Measurements from ENCODE around the gene PSMB10.

PSMB10 gene

DNA sequence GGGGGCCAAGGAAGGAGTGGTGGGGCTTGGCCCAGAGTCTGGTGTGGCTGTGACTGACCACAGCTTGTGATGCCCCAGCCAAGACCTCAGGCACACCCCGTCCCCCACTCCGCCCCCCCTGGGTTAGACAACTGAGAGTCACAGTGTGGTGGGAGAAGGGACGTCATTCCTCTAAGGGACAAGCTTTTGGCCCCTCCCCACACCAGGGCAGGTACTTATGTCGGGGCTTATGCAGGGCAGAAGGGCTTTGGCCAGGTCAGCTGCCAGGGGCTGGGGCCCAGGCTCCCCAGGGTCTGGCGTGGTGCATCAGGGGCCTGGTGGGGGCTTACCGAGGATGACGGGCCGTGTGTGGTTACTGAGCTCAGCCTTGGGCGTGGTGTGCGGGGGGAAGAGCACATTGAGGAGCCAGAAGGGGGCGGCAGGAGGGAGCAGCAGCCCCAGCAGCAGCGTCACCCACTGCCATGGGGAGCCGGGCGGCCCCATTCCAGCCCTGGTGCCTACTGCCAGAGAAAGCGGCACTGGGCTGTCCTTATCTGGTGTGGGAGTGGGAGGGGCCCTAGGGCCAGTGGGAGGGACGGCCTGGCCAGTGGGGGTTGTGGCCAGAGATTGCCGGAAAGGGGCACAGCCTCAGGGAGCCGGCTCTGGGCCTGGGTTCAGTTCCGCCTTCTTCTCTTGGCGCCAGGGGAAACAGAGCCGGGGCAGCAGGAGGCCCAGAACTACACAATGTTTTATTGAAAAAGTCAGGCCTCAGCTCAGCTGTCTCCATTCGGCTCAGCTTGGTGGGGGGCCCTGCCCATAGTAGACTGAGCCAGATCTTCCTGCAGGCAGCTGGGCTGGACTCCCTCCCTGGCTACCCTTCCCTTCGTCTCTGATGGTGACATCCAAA is 7.2 kb upstream of the PSMB10 start, which contains the start of gene LCAT:
Gene LCAT (minus strand): TSS at position 502 of the 886 bp plus-strand sequence. CDS start 19 bp downstream, at position 483.
- DNase-seq (ENCODE audit: extremely low spot score) = no peak
- POLR2A ChIA-PET = interaction anchor here (1.6 kb wide), 1 partner anchor 8 kb away, joined by 10 read pairs; no protein-coding TSS in a partner anchor
- TF ChIP-seq, protein P1, sequence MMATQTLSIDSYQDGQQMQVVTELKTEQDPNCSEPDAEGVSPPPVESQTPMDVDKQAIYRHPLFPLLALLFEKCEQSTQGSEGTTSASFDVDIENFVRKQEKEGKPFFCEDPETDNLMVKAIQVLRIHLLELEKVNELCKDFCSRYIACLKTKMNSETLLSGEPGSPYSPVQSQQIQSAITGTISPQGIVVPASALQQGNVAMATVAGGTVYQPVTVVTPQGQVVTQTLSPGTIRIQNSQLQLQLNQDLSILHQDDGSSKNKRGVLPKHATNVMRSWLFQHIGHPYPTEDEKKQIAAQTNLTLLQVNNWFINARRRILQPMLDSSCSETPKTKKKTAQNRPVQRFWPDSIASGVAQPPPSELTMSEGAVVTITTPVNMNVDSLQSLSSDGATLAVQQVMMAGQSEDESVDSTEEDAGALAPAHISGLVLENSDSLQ (IDR thresholded peaks at IDR 0.05) = no peak
- TF ChIP-seq SP1 (IDR thresholded peaks at IDR 0.05) = no peak
- TF ChIP-seq FOXA1 (IDR thresholded peaks at IDR 0.05) = no peak
- CTCF ChIA-PET = interaction anchor here (0.7 to 1.3 kb wide), 2 partner anchors 127 to 277 kb away, joined by 3 read pairs; partner anchors contain the start of genes C16orf86 and ENKD1

DNA sequence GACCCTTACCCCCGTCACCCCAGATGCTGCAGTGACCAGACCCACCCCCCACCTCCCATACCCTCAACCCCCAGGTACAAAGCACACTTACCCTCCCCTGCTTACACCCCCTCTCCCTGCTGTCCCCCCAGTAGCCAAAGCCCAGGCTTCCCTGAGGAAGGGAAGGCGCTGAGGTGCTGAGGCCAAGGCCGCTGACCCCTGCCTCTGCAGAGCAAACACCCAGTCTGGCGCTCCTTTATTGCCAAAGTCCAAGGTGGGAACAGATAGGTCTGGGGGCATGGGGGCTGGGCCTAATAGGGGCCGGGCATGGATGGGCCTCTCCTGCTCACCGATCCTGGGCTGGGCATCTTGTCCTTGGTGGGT is 6.6 kb upstream of the PSMB10 start:
- TF ChIP-seq CTBP1 (IDR thresholded peaks at IDR 0.05; ENCODE audit: borderline replicate concordance) (no peak), FOXA1 (IDR thresholded peaks at IDR 0.05) (no peak), L3MBTL2 (conservative IDR thresholded peaks at IDR 0.05) (no peak), SP1 (IDR thresholded peaks at IDR 0.05) (no peak), ZNF384 (IDR thresholded peaks at IDR 0.05) (no peak), LEF1 (IDR thresholded peaks at IDR 0.05; ENCODE audit: borderline replicate concordance) (no peak), TARDBP (IDR thresholded peaks at IDR 0.05) (no peak), NFRKB (IDR thresholded peaks at IDR 0.05) (no peak), HDGF (IDR thresholded peaks at IDR 0.05; ENCODE audit: borderline replicate concordance) (no peak), FOXM1 (IDR thresholded peaks at IDR 0.05; ENCODE audit: borderline replicate concordance) (no peak), FOXK2 (IDR thresholded peaks at IDR 0.05) (no peak), ELF4 (IDR thresholded peaks at IDR 0.05) (no peak), ARNT (IDR thresholded peaks at IDR 0.05) (no peak), SUZ12 (IDR thresholded peaks at IDR 0.05) (no peak), BHLHE40 (IDR thresholded peaks at IDR 0.05; ENCODE audit: borderline replicate concordance) (no peak)
- TF ChIP-seq, protein P1 (IDR thresholded peaks at IDR 0.05) = no peak
- no peak for DNase-seq (ENCODE audit: extremely low spot score)
- ChIA-PET CTCF (interaction anchor here (0.7 to 1.3 kb wide), 2 partner anchors 127 to 276 kb away, joined by 3 read pairs; partner anchors contain the start of genes C16orf86 and ENKD1), POLR2A (interaction anchor here (1.6 kb wide), 1 partner anchor 8 kb away, joined by 10 read pairs; no protein-coding TSS in a partner anchor)

DNA sequence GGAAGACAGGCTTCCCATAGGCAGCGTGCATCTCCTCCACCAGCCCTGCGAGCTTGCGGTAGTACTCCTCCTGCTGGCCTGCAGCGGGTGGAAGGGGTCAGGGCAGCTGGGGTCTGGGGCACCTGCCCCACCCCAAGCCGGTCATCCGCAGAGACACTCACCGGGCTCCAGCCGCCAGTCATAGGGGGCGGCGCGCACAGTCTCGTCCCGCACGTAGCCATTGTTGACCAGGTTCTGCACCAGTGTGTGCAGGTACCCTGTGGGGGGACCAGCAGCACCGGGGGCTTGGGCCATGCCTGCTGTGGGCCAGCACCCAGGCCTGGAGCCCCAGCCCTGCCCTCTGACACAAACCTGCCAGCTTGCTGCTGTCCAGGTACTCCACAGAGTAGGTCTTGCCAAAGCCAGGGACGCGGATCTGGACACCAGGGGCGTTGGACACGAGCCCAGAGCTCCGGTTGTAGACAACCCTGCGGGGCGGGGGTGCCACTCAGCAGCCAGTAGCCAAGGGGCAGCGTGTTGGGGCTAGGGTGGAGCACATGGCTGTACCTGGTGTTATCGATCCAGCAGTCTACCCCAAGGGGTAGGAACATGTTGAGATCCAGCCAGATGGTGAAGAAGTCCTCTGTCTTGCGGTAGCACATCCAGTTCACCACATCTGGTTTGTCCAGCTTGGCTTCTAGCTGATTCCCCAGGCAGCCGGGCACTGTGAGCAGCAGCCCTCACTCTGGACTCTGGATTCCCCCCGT is 6.0 kb upstream of the PSMB10 start:
- no peak for DNase-seq (ENCODE audit: extremely low spot score)
- ChIA-PET POLR2A (interaction anchor here (1.4 kb wide), 1 partner anchor 18 kb away, joined by 3 read pairs; no protein-coding TSS in a partner anchor), CTCF (interaction anchor here (0.7 to 1.3 kb wide), 3 partner anchors 8 to 126 kb away, joined by 3 to 4 read pairs (median 4); no protein-coding TSS in a partner anchor)
- no peak for TF ChIP-seq BHLHE40 (IDR thresholded peaks at IDR 0.05; ENCODE audit: borderline replicate concordance)
- no peak for TF ChIP-seq L3MBTL2 (conservative IDR thresholded peaks at IDR 0.05)
- TF ChIP-seq NFRKB (IDR thresholded peaks at IDR 0.05) = no peak
- TF ChIP-seq FOXA1 (IDR thresholded peaks at IDR 0.05) = no peak
- no peak for TF ChIP-seq FOXM1 (IDR thresholded peaks at IDR 0.05; ENCODE audit: borderline replicate concordance)

DNA sequence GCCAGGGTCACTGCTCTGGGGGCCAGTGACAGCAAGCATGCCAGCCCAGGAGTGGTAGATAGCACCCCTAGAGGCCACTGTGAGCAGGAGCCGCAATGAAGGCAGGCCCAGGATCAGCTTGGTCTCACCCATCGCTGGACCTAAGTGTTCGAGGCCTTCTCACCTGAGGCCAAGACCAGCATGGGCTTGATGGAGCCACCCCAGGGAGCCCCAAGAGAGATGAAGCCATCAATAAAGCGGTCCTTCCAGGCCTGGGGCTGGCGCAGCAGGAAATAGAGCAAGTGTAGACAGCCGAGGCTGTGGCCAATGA is 5.5 kb upstream of the PSMB10 start:
- POLR2A ChIA-PET = interaction anchor here (1.4 kb wide), 1 partner anchor 19 kb away, joined by 3 read pairs; no protein-coding TSS in a partner anchor
- peak; percentile 69 for DNase-seq (ENCODE audit: extremely low spot score)
- CTCF ChIA-PET = interaction anchor here (0.7 to 1.0 kb wide), 2 partner anchors 9 to 126 kb away, joined by 4 read pairs; no protein-coding TSS in a partner anchor
- no peak for TF ChIP-seq FOXK2 (IDR thresholded peaks at IDR 0.05)
- TF ChIP-seq SP1 (IDR thresholded peaks at IDR 0.05) = no peak
- TF ChIP-seq SUZ12 (IDR thresholded peaks at IDR 0.05) = no peak
- TF ChIP-seq ARNT (IDR thresholded peaks at IDR 0.05) = no peak
- TF ChIP-seq FOXM1 (IDR thresholded peaks at IDR 0.05; ENCODE audit: borderline replicate concordance) = no peak

DNA sequence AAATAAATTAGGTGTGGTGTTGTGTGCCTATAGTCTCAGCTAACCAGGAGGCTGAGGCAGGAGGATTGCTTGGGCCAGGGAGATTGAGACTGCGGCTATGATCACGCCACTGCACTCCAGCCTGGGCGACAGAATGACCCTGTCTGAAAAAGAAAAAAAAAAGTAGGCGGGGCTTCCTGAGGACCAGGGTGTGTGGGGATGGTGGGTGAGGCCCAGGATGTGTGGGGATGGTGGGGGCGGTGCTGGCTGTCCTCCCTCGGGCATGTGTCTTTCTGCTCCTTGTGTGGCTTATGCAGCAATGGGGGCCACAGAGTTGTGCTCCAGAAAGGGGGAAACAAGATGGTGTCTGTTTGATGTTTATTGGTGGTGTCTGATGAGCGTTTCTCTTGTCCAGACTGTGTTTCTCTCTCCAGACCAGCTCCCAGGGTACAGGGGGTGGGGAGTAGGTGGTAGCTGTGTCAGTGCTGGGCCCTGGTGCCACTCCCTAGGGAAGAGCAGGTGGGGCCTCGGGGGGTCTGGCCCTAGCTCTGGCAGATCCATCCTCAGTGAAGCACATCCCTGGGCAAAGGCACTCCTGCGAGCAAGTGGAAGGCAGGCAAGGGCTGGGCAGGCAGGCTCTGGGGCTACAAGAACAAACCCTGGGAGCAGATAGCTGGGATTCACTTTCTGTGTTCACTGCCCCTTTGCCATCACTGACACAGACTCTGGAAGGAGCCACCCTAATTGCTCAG is 5.0 kb upstream of the PSMB10 start:
- ChIA-PET CTCF (interaction anchor here (0.6 to 1.1 kb wide), 4 partner anchors 9 to 125 kb away, joined by 3 to 5 read pairs (median 4); no protein-coding TSS in a partner anchor), POLR2A (interaction anchor here (1.2 to 1.4 kb wide), 2 partner anchors 19 to 33 kb away, joined by 3 to 4 read pairs; no protein-coding TSS in a partner anchor)
- no peak for DNase-seq (ENCODE audit: extremely low spot score)
- TF ChIP-seq L3MBTL2 (conservative IDR thresholded peaks at IDR 0.05) (no peak), TARDBP (IDR thresholded peaks at IDR 0.05) (no peak), FOXK2 (IDR thresholded peaks at IDR 0.05) (no peak), NFRKB (IDR thresholded peaks at IDR 0.05) (no peak), SUZ12 (IDR thresholded peaks at IDR 0.05) (no peak), FOXM1 (IDR thresholded peaks at IDR 0.05; ENCODE audit: borderline replicate concordance) (no peak), LEF1 (IDR thresholded peaks at IDR 0.05; ENCODE audit: borderline replicate concordance) (no peak), ELF4 (IDR thresholded peaks at IDR 0.05) (no peak), CTBP1 (IDR thresholded peaks at IDR 0.05; ENCODE audit: borderline replicate concordance) (no peak), FOXA1 (IDR thresholded peaks at IDR 0.05) (no peak), ZNF384 (IDR thresholded peaks at IDR 0.05) (no peak), ARNT (IDR thresholded peaks at IDR 0.05) (no peak), BHLHE40 (IDR thresholded peaks at IDR 0.05; ENCODE audit: borderline replicate concordance) (no peak), SP1 (IDR thresholded peaks at IDR 0.05) (no peak)
- TF ChIP-seq, protein P1 (IDR thresholded peaks at IDR 0.05) = no peak
